Measurements from ENCODE around the gene EFCAB14. TPM values are rescaled to one million over a fixed set of nuclear protein-coding genes. Genes with fewer than 3 reads are reported as not detected.

Gene EFCAB14
- total RNA-seq, 1 donor: 63.7 TPM

DNA sequence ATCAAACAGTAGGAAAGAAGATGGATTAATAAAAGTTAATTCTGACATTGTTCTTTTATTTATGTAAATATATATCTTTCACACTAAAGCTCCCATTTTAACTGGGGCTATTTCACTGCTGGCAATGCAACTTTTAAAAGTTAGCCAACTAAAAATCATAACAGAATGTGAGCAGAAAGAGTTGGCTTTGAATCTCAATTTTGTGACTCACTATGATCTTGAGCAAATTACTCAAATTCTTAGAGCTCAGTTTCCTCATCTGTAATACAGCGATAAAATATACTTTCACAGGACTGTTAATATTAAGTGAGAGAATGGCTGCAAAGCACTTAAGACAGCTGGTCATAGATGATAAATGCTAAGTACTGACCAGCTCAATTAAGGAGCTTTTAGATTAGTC, 10.8 kb downstream of the EFCAB14 start:
- Histone ChIP-seq H3K4me3 (ENCODE audit: insufficient read depth, low read length) (no peak overlapping the region), H3K27ac (ENCODE audit: low read depth, low read length) (no peak overlapping the region), H3K9me3 (ENCODE audit: low read depth, low read length) (no peaks in the 10 kb centered on the region), H3K79me2 (ENCODE audit: insufficient read depth, low read length) (peaks cover 16% of the 10 kb centered on the region), H3K27me3 (ENCODE audit: insufficient read depth, low read length) (no peaks in the 10 kb centered on the region), H3K4me2 (ENCODE audit: insufficient read depth, low read length) (no peak overlapping the region), H2AFZ (ENCODE audit: low read length) (no peak overlapping the region), H4K20me1 (ENCODE audit: insufficient read depth, low read length) (peaks cover 4% of the 10 kb centered on the region), H3K36me3 (ENCODE audit: insufficient read depth, low read length) (peaks cover 54% of the 10 kb centered on the region), H3K4me1 (ENCODE audit: insufficient read depth, low read length) (no peaks in the 10 kb centered on the region)
- TF ChIP-seq, protein P1, sequence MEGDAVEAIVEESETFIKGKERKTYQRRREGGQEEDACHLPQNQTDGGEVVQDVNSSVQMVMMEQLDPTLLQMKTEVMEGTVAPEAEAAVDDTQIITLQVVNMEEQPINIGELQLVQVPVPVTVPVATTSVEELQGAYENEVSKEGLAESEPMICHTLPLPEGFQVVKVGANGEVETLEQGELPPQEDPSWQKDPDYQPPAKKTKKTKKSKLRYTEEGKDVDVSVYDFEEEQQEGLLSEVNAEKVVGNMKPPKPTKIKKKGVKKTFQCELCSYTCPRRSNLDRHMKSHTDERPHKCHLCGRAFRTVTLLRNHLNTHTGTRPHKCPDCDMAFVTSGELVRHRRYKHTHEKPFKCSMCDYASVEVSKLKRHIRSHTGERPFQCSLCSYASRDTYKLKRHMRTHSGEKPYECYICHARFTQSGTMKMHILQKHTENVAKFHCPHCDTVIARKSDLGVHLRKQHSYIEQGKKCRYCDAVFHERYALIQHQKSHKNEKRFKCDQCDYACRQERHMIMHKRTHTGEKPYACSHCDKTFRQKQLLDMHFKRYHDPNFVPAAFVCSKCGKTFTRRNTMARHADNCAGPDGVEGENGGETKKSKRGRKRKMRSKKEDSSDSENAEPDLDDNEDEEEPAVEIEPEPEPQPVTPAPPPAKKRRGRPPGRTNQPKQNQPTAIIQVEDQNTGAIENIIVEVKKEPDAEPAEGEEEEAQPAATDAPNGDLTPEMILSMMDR (IDR thresholded peaks at IDR 0.05; ENCODE audit: extremely low read depth, low read depth, low read length): no peak
- DNase-seq (ENCODE audit: insufficient read length, low spot score, missing footprints): no peak

DNA sequence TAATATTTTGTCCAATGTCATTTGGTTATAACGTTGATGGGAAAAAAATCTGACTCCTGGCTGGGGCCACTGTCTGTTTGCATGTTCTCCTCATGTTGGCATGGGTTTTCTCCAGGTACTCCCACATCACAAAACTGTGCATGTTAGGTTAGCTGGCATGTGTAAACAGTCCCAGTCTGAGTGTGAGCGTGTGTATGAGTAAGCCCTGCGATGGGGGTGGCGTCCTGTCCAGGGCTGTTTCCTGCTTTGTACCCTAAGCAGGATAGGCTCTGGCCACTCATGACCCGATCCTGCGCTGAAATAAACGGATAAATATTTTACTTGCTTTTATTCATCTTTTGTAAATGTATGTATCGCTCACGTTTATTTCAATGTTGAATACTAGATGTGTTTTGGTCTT, 13.5 kb downstream of the EFCAB14 start:
- peaks cover 5% of the 10 kb centered on the region for H4K20me1 ChIP-seq (ENCODE audit: insufficient read depth, low read length)
- no peak overlapping the region for H2AFZ ChIP-seq (ENCODE audit: low read length)
- no peak for DNase-seq (ENCODE audit: insufficient read length, low spot score, missing footprints)
- H3K27ac ChIP-seq (ENCODE audit: low read depth, low read length): no peak overlapping the region
- H3K9me3 ChIP-seq (ENCODE audit: low read depth, low read length): no peaks in the 10 kb centered on the region
- H3K36me3 ChIP-seq (ENCODE audit: insufficient read depth, low read length): peaks cover 47% of the 10 kb centered on the region
- no peak overlapping the region for H3K4me2 ChIP-seq (ENCODE audit: insufficient read depth, low read length)
- peaks cover 9% of the 10 kb centered on the region for H3K79me2 ChIP-seq (ENCODE audit: insufficient read depth, low read length)
- no peaks in the 10 kb centered on the region for H3K27me3 ChIP-seq (ENCODE audit: insufficient read depth, low read length)
- no peaks in the 10 kb centered on the region for H3K4me1 ChIP-seq (ENCODE audit: insufficient read depth, low read length)
- TF ChIP-seq, protein P1 (IDR thresholded peaks at IDR 0.05; ENCODE audit: extremely low read depth, low read depth, low read length): no peak
- no peak overlapping the region for H3K4me3 ChIP-seq (ENCODE audit: insufficient read depth, low read length)

DNA sequence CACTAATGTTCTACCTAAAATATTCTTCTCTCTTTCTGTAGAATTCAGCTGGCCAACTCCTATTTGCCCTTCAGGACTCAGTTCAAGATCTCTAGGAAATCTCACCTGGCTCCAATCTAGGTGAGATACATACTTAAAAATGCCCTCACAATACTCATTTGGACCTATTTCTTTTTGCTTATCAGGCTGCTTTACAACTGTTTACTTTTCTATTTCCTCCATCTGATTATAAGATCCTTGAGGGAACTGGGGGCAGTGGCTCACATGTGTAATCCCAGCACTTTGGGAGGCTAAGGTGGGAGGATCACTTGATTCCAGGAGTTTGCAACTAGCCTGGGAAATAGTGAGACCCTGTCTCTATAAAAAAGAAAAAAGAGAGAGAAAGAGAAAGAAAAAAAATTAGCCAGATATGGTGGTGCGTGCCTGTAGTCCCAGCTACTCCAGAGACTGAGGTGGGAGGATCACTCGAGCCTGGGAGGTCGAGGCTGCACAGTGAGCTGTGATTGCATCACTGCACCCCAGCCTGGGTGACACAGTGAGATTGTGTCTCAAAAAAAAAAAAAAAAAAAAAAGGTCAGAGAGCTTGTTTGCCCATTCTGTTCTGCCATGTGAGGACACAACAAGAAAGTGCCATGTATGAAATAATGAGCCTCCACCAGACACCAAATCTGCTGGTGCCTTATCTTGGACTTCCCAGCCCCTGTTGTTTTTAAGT, 14.8 kb downstream of the EFCAB14 start:
- Histone ChIP-seq H3K9me3 (ENCODE audit: low read depth, low read length) (no peaks in the 10 kb centered on the region), H3K4me1 (ENCODE audit: insufficient read depth, low read length) (no peaks in the 10 kb centered on the region), H3K79me2 (ENCODE audit: insufficient read depth, low read length) (peaks cover 14% of the 10 kb centered on the region), H2AFZ (ENCODE audit: low read length) (no peak overlapping the region), H3K27me3 (ENCODE audit: insufficient read depth, low read length) (no peaks in the 10 kb centered on the region), H3K4me3 (ENCODE audit: insufficient read depth, low read length) (no peak overlapping the region), H3K36me3 (ENCODE audit: insufficient read depth, low read length) (peaks cover 42% of the 10 kb centered on the region), H3K27ac (ENCODE audit: low read depth, low read length) (no peak overlapping the region), H4K20me1 (ENCODE audit: insufficient read depth, low read length) (peaks cover 12% of the 10 kb centered on the region), H3K4me2 (ENCODE audit: insufficient read depth, low read length) (no peak overlapping the region)
- TF ChIP-seq, protein P1 (IDR thresholded peaks at IDR 0.05; ENCODE audit: extremely low read depth, low read depth, low read length): no peak
- DNase-seq (ENCODE audit: insufficient read length, low spot score, missing footprints): no peak

GRCh38 chr1:46699666-46700065, 19.2 kb downstream of the EFCAB14 start:
- Histone ChIP-seq H3K4me1 (ENCODE audit: insufficient read depth, low read length) (no peaks in the 10 kb centered on the region), H3K36me3 (ENCODE audit: insufficient read depth, low read length) (peaks cover 23% of the 10 kb centered on the region)
- TF ChIP-seq, protein P1 (IDR thresholded peaks at IDR 0.05; ENCODE audit: extremely low read depth, low read depth, low read length): no peak

More at GRCh38 chr1:46699666-46700065, 19.2 kb downstream of the EFCAB14 start:
- Histone ChIP-seq H4K20me1 (ENCODE audit: insufficient read depth, low read length) (peaks cover 12% of the 10 kb centered on the region), H3K4me3 (ENCODE audit: insufficient read depth, low read length) (no peak overlapping the region), H3K27ac (ENCODE audit: low read depth, low read length) (no peak overlapping the region), H3K9me3 (ENCODE audit: low read depth, low read length) (no peaks in the 10 kb centered on the region), H3K27me3 (ENCODE audit: insufficient read depth, low read length) (no peaks in the 10 kb centered on the region), H2AFZ (ENCODE audit: low read length) (no peak overlapping the region), H3K4me2 (ENCODE audit: insufficient read depth, low read length) (no peak overlapping the region), H3K79me2 (ENCODE audit: insufficient read depth, low read length) (peaks cover 24% of the 10 kb centered on the region)
- DNase-seq (ENCODE audit: insufficient read length, low spot score, missing footprints): no peak

Data from osteoblast (primary cell).